GM19324 (cell line): ENCODE results near the gene TEDC1.

Source experiments
- ATAC-seq: cut with Tn5 transposase; IDR thresholded peaks from one replicate; pipeline ENCODE4 v1.9.1; 2021; ENCODE audit warnings: mild to moderate bottlenecking, moderate library complexity; ENCODE audit not compliant: unreplicated experiment, low FRiP score

Gene TEDC1

DNA sequence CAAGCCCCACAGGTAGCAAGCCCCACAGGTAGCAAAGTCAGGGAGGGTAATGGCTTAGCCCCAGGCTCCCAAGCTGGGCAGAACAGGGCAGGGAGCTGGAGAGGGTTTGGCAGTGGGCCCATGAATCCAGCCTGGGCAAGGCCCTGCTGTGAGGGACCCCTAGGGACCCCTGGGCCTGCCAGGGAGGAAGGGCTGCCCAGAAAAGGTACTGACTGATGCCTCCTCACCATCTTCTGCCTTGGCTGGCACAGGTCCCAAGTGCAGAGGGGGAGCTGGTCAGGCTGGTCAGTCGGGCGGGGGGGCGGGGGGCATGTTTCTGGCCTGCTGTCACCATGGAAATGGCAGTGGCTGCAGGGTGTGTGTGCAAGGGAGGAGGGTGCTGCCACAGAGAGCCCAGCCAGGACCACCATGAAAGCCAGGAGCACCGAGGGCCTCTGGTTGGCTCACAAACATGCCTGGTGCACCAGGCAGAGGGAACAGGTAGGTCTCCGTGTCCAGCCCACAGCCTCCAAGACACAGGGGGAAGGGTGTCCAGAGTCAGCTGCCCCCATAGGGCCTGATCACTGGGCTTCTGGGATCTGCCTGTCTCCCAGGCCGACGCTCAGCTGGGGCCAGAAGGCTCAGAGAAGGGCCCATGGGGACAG lies 17.9 kb upstream of the TEDC1 start:
- no peak for ATAC-seq

- ATAC-seq = no peak
Measured at GRCh38 chr14:105473677-105474482, 17.2 kb upstream of the TEDC1 start.

- no peak for ATAC-seq
Measured at GRCh38 chr14:105474483-105475268, 16.4 kb upstream of the TEDC1 start, which contains the start of gene CRIP2. Gene CRIP2 (plus strand): TSS chr14:105474821. CDS start chr14:105474863, 42 bp downstream.

- ATAC-seq = no peak
Measured at GRCh38 chr14:105475269-105476096, 15.6 kb upstream of the TEDC1 start.

- no peak for ATAC-seq
Measured at GRCh38 chr14:105476097-105476830, 14.8 kb upstream of the TEDC1 start.

GRCh38 chr14:105476831-105477659 lies 14.0 kb upstream of the TEDC1 start:
- no peak for ATAC-seq

GRCh38 chr14:105477660-105478397 lies 13.2 kb upstream of the TEDC1 start:
- no peak for ATAC-seq

- ATAC-seq = no peak
Measured at GRCh38 chr14:105478398-105479251, 12.4 kb upstream of the TEDC1 start.

- ATAC-seq = no peak
Measured at GRCh38 chr14:105479431-105480158, 11.5 kb upstream of the TEDC1 start.

DNA sequence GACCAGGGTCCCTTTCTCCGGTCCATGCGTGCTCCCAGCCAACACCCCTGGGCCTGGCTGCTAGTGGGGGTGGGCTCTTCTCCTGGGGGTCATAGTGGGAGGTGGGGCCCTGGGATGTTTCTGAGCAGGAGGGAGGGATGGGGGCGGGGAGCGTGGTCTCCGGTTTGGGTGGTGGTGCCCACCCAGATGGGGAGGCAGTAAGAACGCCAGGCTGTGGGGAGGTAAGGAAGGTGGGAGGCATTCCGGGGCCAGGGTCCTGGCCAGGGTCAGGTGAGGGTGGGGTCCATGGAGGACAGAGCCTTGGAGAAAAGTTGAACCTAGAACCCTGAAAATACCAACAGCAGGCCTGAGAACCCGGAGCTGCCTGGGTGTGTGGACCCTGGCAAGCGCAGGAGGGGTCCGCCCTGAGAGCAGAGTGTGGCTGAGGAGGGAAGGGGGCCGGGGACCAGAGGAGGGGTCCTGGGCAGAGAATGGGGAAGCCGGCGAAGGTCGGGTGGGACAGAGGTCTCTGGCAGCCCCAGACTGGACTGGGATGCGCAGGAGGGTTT lies 10.8 kb upstream of the TEDC1 start:
- no peak for ATAC-seq

DNA sequence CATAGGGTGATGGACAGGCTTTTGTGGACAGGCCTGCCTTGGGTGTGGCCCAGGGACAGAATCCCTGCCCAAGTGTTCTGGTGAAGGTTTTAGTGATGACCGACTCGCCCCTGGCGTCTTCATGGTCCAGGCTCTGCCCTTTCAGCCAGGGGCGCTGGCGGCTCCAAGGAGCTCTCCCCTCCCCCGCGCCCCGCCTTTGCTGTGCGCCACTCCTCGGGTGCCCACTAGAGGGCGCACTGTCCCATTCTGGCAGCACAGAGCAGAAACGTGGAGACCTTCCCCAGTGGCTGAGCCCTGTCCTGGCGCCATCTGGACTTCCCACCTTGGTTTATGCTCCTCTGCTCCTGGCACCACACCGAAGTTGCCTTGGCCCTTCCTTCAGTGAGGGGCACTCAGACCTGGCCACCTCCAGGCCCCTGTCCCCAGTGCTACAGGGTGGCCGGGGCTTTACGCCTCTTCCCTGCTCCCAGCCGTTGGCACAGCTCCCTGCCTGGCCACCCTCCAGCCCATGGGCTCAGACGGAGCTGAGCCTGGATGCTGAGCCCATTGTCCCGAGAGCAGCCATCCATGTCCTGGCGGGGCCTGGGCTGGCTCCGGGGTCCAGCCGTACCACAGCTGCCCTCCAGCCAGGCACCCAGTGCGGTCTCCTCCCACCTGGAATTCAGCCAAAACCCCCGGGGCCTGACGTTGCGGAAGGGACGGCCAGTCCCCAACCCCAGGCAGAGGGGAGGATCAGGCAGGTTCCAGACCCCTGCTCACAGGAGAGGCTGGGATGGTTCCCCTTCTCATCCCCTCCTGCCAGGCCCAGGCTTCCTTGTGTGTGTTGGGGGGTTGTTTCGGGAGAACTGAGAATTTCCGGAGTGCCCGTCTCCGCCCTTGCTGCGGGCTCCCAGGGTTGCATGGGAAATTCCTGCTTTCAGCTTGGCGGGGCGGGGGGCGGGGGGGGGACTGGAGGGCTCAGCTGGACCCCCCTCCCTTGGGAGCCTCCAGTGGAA lies 9.9 kb upstream of the TEDC1 start:
- peak; percentile 52 for ATAC-seq

GRCh38 chr14:105481886-105482457 lies 9.1 kb upstream of the TEDC1 start:
- peak; percentile 45 for ATAC-seq

- no peak for ATAC-seq
Measured at GRCh38 chr14:105482486-105483110, 8.4 kb upstream of the TEDC1 start.
